HepG2 (cell line): Measurements from ENCODE around the gene IL11RA. TPM values are rescaled to one million over a fixed set of nuclear protein-coding genes. Genes with fewer than 3 reads are reported as not detected.

ENCODE experiments used
- HOXA9 ChIP-seq: sonication (generic); formaldehyde crosslinking; IDR thresholded peaks from 2 replicates; pipeline ENCODE4 v1.8.1; 2022; ENCODE audit warnings: missing genetic modification reagents, mild to moderate bottlenecking, moderate library complexity, borderline replicate concordance
- ISL2 ChIP-seq: sonication (generic); formaldehyde crosslinking; IDR thresholded peaks from 2 replicates; pipeline ENCODE4 v1.5.0; 2020; ENCODE audit warnings: missing genetic modification reagents
- NFATC3 ChIP-seq: sonication (generic); formaldehyde crosslinking; IDR thresholded peaks from 2 replicates; pipeline ENCODE4 v1.5.1; 2020; ENCODE audit warnings: mild to moderate bottlenecking, missing genetic modification reagents
- SALL2 ChIP-seq: sonication (generic); formaldehyde crosslinking; IDR thresholded peaks from 2 replicates; pipeline ENCODE4 v1.8.1; 2023; ENCODE audit warnings: mild to moderate bottlenecking, missing genetic modification reagents, inconsistent platforms
- SP4 ChIP-seq: sonication (generic); formaldehyde crosslinking; IDR thresholded peaks from 2 replicates; pipeline ENCODE4 v1.8.1; 2023; ENCODE audit warnings: mild to moderate bottlenecking, missing genetic modification reagents
- TSC22D2 ChIP-seq: sonication (generic); formaldehyde crosslinking; IDR thresholded peaks from 2 replicates; pipeline ENCODE4 v1.5.1; 2020; ENCODE audit warnings: missing genetic modification reagents, mild to moderate bottlenecking, borderline replicate concordance
- ZEB1 ChIP-seq: IDR thresholded peaks from 2 replicates; pipeline ENCODE4 v1.6.1; 2012; ENCODE audit warnings: mild to moderate bottlenecking, low read depth, inconsistent platforms; ENCODE audit not compliant: insufficient replicate concordance
- ZNF350 ChIP-seq: sonication (generic); formaldehyde crosslinking; IDR thresholded peaks from 2 replicates; pipeline ENCODE4 v1.4.0; 2020; ENCODE audit warnings: mild to moderate bottlenecking, low read depth, missing genetic modification reagents, borderline replicate concordance
- ZNF619 ChIP-seq: sonication (generic); formaldehyde crosslinking; IDR thresholded peaks from 2 replicates; pipeline ENCODE4 v1.4.0; 2020; ENCODE audit warnings: mild to moderate bottlenecking, missing genetic modification reagents
- ZNF777 ChIP-seq: sonication (generic); formaldehyde crosslinking; IDR thresholded peaks from 2 replicates; pipeline ENCODE4 v1.4.0; 2020; ENCODE audit warnings: missing genetic modification reagents
- ZSCAN9 ChIP-seq: IDR thresholded peaks from 2 replicates; pipeline ENCODE4 v1.6.1; 2016; ENCODE audit warnings: borderline replicate concordance
- polyA plus RNA-seq, 8 experiments: library from polyadenylated mRNA; depleted of rRNA in 3 of 8; stranded (reverse) in 7 of 8; unstranded in 1 of 8; fragments of >200 nt; fragmentation: Illumina TruSeq in 4 of 8; extraction: Trizol in 4 of 8; gene quantifications; 2 replicates each; pipeline versions ENCODE4 v1.2.1 to v1.2.3, GENCODE V29; 2011 to 2016; ENCODE audit warnings: low read depth in 4 of 8, missing spikeins in 1 of 8, mixed read lengths in 1 of 8; ENCODE audit not compliant: insufficient read depth in 1 of 8
- total RNA-seq, 5 experiments: library from RNA; depleted of rRNA; stranded (reverse); fragments of >200 nt; fragmentation: Illumina TruSeq; extraction: Trizol; gene quantifications; 2 replicates each; pipeline ENCODE4 v1.2.3, GENCODE V29; 2016; ENCODE audit warnings: low read depth in 1 of 5
- TF ChIP-seq, protein P1 (sequence below): sonication (generic); formaldehyde crosslinking; IDR thresholded peaks from 2 replicates; pipeline ENCODE4 v1.4.0; 2020; ENCODE audit warnings: mild to moderate bottlenecking, missing genetic modification reagents
- TF ChIP-seq, protein P2 (sequence below): sonication (generic); formaldehyde crosslinking; IDR thresholded peaks from 2 replicates; pipeline ENCODE4; 2020; ENCODE audit warnings: missing genetic modification reagents, mild to moderate bottlenecking, borderline replicate concordance
- TF ChIP-seq, protein P3 (sequence below): sonication (generic); formaldehyde crosslinking; conservative IDR thresholded peaks from 2 replicates; pipeline ENCODE4 v1.4.0; 2020; ENCODE audit warnings: mild to moderate bottlenecking, missing genetic modification reagents, moderate library complexity
- TF ChIP-seq, protein P4 (sequence below): sonication (generic); formaldehyde crosslinking; IDR thresholded peaks from 2 replicates; pipeline ENCODE4 v1.8.0; 2022; ENCODE audit warnings: mild to moderate bottlenecking, missing genetic modification reagents, borderline replicate concordance

The IL11RA gene
- total and polyA plus RNA-seq, 2 of the 13 experiments (the other 11 are each of a cell fraction or from before 2014, with no cell fraction given), result 2.0 to 4.2 TPM

DNA sequence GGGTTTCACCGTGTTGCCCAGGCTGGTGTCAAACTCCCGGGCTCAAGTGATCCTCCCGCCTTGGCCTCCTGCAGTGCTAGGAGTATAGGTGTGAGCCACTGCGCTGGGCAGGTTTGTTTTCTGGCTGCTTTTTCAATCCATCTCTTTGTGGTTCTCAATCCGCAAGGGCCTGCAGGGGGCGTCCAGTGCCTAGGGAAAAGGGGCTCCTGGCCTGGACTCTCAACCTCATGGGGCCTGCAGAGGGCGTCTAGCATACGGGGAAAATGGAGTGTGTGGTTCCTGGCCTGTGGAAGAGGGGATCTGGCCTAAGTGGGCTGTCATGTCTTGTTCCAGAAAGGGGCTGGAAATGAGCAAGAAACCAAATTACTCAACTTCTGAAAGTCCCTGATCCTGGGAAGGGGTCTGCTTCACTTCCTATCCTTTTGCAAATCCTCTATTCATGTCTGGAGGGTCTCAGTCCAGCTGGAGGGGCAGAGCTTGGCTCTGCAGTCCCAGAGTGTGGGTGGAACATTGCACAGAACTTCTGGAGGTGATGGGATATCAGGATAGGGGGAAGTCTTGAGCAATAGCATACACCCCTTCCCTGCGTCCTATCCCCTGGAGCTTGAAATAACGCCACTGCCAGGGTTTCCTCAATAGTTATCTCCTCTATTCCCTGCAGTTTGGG, 23.2 kb downstream of the IL11RA start (continued):
- TF ChIP-seq ISL2 (peak; percentile 44; the same call in 1 of the 2 replicates), HOXA9 (CRISPR knock-in tag) (no peak), ZNF777 (CRISPR knock-in tag) (0 out of 2 replicates have a peak, but pooled peaks have one; percentile 40), ZNF350 (CRISPR knock-in tag) (peak; percentile 49; the same call in 1 of the 2 replicates), SALL2 (0 out of 2 replicates have a peak, but pooled peaks have one; percentile 57), SP4 (CRISPR knock-in tag) (no peak), TSC22D2 (0 out of 2 replicates have a peak, but pooled peaks have one; percentile 49), ZSCAN9 (CRISPR knock-in tag) (no peak), ZNF619 (CRISPR knock-in tag) (no peak), ZEB1 (no peak), NFATC3 (peak; percentile 64; the same call in 1 of the 2 replicates)
- TF ChIP-seq, protein P1, sequence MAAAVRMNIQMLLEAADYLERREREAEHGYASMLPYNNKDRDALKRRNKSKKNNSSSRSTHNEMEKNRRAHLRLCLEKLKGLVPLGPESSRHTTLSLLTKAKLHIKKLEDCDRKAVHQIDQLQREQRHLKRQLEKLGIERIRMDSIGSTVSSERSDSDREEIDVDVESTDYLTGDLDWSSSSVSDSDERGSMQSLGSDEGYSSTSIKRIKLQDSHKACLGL (CRISPR knock-in tag), result 0 out of 2 replicates have a peak, but pooled peaks have one; percentile 35
- TF ChIP-seq, protein P2, sequence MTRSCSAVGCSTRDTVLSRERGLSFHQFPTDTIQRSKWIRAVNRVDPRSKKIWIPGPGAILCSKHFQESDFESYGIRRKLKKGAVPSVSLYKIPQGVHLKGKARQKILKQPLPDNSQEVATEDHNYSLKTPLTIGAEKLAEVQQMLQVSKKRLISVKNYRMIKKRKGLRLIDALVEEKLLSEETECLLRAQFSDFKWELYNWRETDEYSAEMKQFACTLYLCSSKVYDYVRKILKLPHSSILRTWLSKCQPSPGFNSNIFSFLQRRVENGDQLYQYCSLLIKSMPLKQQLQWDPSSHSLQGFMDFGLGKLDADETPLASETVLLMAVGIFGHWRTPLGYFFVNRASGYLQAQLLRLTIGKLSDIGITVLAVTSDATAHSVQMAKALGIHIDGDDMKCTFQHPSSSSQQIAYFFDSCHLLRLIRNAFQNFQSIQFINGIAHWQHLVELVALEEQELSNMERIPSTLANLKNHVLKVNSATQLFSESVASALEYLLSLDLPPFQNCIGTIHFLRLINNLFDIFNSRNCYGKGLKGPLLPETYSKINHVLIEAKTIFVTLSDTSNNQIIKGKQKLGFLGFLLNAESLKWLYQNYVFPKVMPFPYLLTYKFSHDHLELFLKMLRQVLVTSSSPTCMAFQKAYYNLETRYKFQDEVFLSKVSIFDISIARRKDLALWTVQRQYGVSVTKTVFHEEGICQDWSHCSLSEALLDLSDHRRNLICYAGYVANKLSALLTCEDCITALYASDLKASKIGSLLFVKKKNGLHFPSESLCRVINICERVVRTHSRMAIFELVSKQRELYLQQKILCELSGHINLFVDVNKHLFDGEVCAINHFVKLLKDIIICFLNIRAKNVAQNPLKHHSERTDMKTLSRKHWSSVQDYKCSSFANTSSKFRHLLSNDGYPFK (CRISPR knock-in tag), result 0 out of 2 replicates have a peak, but pooled peaks have one; percentile 42
- TF ChIP-seq, protein P3, sequence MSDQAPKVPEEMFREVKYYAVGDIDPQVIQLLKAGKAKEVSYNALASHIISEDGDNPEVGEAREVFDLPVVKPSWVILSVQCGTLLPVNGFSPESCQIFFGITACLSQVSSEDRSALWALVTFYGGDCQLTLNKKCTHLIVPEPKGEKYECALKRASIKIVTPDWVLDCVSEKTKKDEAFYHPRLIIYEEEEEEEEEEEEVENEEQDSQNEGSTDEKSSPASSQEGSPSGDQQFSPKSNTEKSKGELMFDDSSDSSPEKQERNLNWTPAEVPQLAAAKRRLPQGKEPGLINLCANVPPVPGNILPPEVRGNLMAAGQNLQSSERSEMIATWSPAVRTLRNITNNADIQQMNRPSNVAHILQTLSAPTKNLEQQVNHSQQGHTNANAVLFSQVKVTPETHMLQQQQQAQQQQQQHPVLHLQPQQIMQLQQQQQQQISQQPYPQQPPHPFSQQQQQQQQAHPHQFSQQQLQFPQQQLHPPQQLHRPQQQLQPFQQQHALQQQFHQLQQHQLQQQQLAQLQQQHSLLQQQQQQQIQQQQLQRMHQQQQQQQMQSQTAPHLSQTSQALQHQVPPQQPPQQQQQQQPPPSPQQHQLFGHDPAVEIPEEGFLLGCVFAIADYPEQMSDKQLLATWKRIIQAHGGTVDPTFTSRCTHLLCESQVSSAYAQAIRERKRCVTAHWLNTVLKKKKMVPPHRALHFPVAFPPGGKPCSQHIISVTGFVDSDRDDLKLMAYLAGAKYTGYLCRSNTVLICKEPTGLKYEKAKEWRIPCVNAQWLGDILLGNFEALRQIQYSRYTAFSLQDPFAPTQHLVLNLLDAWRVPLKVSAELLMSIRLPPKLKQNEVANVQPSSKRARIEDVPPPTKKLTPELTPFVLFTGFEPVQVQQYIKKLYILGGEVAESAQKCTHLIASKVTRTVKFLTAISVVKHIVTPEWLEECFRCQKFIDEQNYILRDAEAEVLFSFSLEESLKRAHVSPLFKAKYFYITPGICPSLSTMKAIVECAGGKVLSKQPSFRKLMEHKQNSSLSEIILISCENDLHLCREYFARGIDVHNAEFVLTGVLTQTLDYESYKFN (CRISPR knock-in tag), result no peak
- TF ChIP-seq, protein P4, sequence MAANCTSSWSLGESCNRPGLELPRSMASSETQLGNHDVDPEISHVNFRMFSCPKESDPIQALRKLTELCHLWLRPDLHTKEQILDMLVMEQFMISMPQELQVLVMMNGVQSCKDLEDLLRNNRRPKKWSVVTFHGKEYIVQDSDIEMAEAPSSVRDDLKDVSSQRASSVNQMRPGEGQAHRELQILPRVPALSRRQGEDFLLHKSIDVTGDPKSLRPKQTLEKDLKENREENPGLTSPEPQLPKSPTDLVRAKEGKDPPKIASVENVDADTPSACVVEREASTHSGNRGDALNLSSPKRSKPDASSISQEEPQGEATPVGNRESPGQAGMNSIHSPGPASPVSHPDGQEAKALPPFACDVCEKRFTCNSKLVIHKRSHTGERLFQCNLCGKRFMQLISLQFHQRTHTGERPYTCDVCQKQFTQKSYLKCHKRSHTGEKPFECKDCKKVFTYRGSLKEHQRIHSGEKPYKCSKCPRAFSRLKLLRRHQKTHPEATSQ (CRISPR knock-in tag), result no peak
